Peyer's patch (tissue), 4 donors: ENCODE results near the gene ZMAT5. TPM values are rescaled to one million over a fixed set of nuclear protein-coding genes. Genes with fewer than 3 reads are reported as not detected.
A peak's percentile ranks its signal among the peaks of the same experiment; 100 is the strongest.

Experiments
- DNase-seq, 3 donors: peaks; one replicate each; pipeline ENCODE4 v3.0.0-alpha.2; 2017 to 2019
- H3K27ac ChIP-seq, 4 donors: fragments of 200-600 bp; sonication (generic); one replicate each; pipeline ENCODE4 v1.5.1; 2016 to 2019
- H3K27me3 ChIP-seq, 2 donors: fragments of 200-600 bp; sonication (generic); one replicate each; pipeline ENCODE4 v1.5.1; 2019
- H3K36me3 ChIP-seq, 3 donors: fragments of 200-600 bp; sonication (generic); one replicate each; pipeline ENCODE4 v1.5.1; 2016 to 2019
- H3K4me1 ChIP-seq, 4 donors: fragments of 200-600 bp; sonication (generic); one replicate each; pipeline ENCODE4 v1.5.1; 2016 to 2019
- H3K4me3 ChIP-seq, 4 donors: fragments of 200-600 bp; sonication (generic); 1 replicate in 3 of 4; 2 replicates in 1 of 4; pipeline ENCODE4 v1.5.1; 2016 to 2019; ENCODE audit warnings: mild to moderate bottlenecking in 1 of 4
- H3K9me3 ChIP-seq, 4 donors: fragments of 200-600 bp; sonication (generic); one replicate each; pipeline ENCODE4 v1.5.1; 2016 to 2019; ENCODE audit warnings: mild to moderate bottlenecking in 1 of 4
- POLR2A ChIP-seq, 2 donors: fragments of 450-650 bp; IDR thresholded peaks; one replicate each; pipeline ENCODE4 v1.5.1; 2017; ENCODE audit warnings: antibody characterized with exemption in 2 of 2, mild to moderate bottlenecking in 2 of 2, moderate library complexity in 2 of 2
- total RNA-seq, 4 donors: library from RNA; depleted of rRNA; stranded (reverse); fragments of >200 nt; gene quantifications; one replicate each; pipeline ENCODE4 v1.1.0, GENCODE V29; 2016
- TF ChIP-seq, protein P1 (sequence below), 6 experiments: fragments of 450-650 bp in 4 of 6; fragments of 200-600 bp in 2 of 6; sonication (generic) in 1 of 6; IDR thresholded peaks; one replicate each; pipeline ENCODE4 v1.5.1; 2017 to 2019; ENCODE audit warnings: antibody characterized with exemption in 6 of 6, mild to moderate bottlenecking in 3 of 6, moderate library complexity in 1 of 6

ZMAT5 gene
- total RNA-seq, 4 donors from 2014 or later, result 16.2 to 22.5 (median 17.9) TPM

GRCh38 chr22:29788339-29789279 is 21.8 kb upstream of the ZMAT5 start:
- Histone ChIP-seq H3K27ac (no peak overlapping the region), H3K27me3 (no peaks in the 10 kb centered on the region), H3K4me1 (no peaks in the 10 kb centered on the region), H3K4me3 (no peak overlapping the region), H3K9me3 (no peaks in the 10 kb centered on the region), H3K36me3 (peaks cover 0 to 55% (median 0%) of the 10 kb centered on the region in 3 donors)
- no peak for TF ChIP-seq POLR2A (IDR thresholded peaks at IDR 0.05)
- TF ChIP-seq, protein P1, sequence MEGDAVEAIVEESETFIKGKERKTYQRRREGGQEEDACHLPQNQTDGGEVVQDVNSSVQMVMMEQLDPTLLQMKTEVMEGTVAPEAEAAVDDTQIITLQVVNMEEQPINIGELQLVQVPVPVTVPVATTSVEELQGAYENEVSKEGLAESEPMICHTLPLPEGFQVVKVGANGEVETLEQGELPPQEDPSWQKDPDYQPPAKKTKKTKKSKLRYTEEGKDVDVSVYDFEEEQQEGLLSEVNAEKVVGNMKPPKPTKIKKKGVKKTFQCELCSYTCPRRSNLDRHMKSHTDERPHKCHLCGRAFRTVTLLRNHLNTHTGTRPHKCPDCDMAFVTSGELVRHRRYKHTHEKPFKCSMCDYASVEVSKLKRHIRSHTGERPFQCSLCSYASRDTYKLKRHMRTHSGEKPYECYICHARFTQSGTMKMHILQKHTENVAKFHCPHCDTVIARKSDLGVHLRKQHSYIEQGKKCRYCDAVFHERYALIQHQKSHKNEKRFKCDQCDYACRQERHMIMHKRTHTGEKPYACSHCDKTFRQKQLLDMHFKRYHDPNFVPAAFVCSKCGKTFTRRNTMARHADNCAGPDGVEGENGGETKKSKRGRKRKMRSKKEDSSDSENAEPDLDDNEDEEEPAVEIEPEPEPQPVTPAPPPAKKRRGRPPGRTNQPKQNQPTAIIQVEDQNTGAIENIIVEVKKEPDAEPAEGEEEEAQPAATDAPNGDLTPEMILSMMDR (IDR thresholded peaks at IDR 0.05), result no peak
- no peak for DNase-seq

- no peak for TF ChIP-seq POLR2A (IDR thresholded peaks at IDR 0.05)
- TF ChIP-seq, protein P1 (IDR thresholded peaks at IDR 0.05), result no peak
- peaks cover 0 to under 1% (median 0%) of the 10 kb centered on the region in 4 donors for H3K4me1 ChIP-seq
- no peak overlapping the region for H3K4me3 ChIP-seq
- no peaks in the 10 kb centered on the region for H3K9me3 ChIP-seq
- H3K27me3 ChIP-seq, result no peaks in the 10 kb centered on the region
- no peak overlapping the region for H3K27ac ChIP-seq
- no peak for DNase-seq
- H3K36me3 ChIP-seq, result peaks cover 0 to 43% (median 0%) of the 10 kb centered on the region in 3 donors
Measured at GRCh38 chr22:29787371-29787980, 20.7 kb upstream of the ZMAT5 start.

- Histone ChIP-seq H3K9me3 (no peaks in the 10 kb centered on the region), H3K4me3 (no peak overlapping the region), H3K27ac (no peak overlapping the region), H3K27me3 (no peaks in the 10 kb centered on the region), H3K36me3 (peaks cover 0 to 29% (median 0%) of the 10 kb centered on the region in 3 donors), H3K4me1 (peaks cover 0 to 15% (median 3%) of the 10 kb centered on the region in 4 donors)
- no peak for DNase-seq
- TF ChIP-seq, protein P1 (IDR thresholded peaks at IDR 0.05), result no peak
- TF ChIP-seq POLR2A (IDR thresholded peaks at IDR 0.05), result no peak
Measured at GRCh38 chr22:29786031-29786430, 19.2 kb upstream of the ZMAT5 start.

DNA sequence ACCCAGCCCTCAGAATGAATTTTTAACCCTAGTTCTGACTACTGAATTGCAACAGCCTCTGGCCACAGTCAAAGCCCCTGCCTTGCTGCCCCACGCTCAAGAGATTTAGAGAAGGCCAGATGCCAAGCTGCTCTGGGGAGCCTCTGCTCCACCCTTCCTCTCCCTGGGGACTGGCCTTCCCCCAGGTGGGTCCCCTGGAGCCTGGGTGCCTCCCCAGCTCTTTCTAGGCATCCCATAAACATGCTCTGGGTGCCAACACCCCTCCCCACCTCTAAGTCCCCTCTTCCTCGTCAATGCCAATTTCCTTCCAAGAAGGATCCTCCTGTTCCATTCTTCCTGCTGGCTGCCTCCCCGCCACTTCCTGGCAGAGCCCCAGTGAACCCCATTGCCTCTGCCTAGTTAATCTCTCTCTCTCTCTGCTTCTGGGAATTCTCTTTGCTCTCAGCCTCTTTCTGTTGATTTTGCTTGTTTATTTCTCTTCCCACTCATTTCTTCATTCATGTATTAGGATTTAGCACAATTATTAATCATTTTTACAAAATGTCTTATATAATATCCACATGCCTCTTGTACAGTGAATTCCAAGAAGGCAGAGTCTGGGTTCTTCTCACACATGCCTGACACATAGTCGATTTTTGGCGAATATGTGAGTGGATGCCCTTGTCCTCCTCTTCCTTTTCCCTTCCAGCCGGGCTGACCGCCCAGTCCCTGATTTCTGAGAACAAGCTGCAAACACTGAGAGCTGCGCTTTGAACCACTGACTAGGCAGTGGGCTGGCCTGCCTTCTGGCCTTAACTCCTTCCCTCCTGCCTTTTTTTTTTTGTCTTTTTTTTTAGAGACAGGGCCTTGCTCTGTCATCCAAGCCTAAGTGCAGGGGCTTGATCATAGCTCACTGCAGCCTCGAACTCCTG is 17.9 kb upstream of the ZMAT5 start:
- H3K9me3 ChIP-seq, result no peaks in the 10 kb centered on the region
- H3K27ac ChIP-seq, result peak overlapping the region in 1 of 4 donors; percentile 31

More for the DNA sequence above, 17.9 kb upstream of the ZMAT5 start:
- H3K4me1 ChIP-seq, result peaks cover 0 to 17% (median 3%) of the 10 kb centered on the region in 4 donors
- H3K4me3 ChIP-seq, result no peak overlapping the region
- peaks cover 0 to 16% (median 0%) of the 10 kb centered on the region in 3 donors for H3K36me3 ChIP-seq
- TF ChIP-seq, protein P1 (IDR thresholded peaks at IDR 0.05), result no peak
- no peak for TF ChIP-seq POLR2A (IDR thresholded peaks at IDR 0.05)
- DNase-seq, result no peak
- H3K27me3 ChIP-seq, result no peaks in the 10 kb centered on the region
